K562 (cell line): ENCODE measurements around the gene PTPRU.

ENCODE experiments used
- CHD2 ChIP-seq: IDR thresholded peaks from 2 replicates; pipeline ENCODE4 v1.6.1; 2011; ENCODE audit warnings: low read depth, low read length
- NR2C2 ChIP-seq, 2 experiments: fragments of 200-800 bp in 1 of 2; sonication (Bioruptor generic) in 1 of 2; sonication (generic) in 1 of 2; formaldehyde crosslinking in 1 of 2; IDR thresholded peaks; 2 replicates each; pipeline versions ENCODE4 v1.6.1 to v1.8.0; 2016 to 2022; ENCODE audit warnings: mild to moderate bottlenecking in 1 of 2, missing compliant biosample characterization in 1 of 2, missing genetic modification characterization in 1 of 2, missing genetic modification reagents in 1 of 2

- 0 out of 2 replicates have a peak, but pooled peaks have one; percentile 13 for TF ChIP-seq NR2C2 (CRISPR knock-in tag; IDR thresholded peaks at IDR 0.05)
- TF ChIP-seq NR2C2 (tag; IDR thresholded peaks at IDR 0.05): peak; percentile 36; the same call in 1 of the 2 replicates
- TF ChIP-seq CHD2: peak; percentile 34; the same call in 1 of the 2 replicates
Measured at GRCh38 chr1:29230553-29231378, 5.6 kb upstream of the PTPRU start, which contains the start of gene MECR.
